HL-60 (cell line): ENCODE measurements around the gene SALL1.

Experiments used
- DNase-seq, 2 experiments: peaks; one replicate each; pipeline ENCODE4 v3.0.0-alpha.2; 2010 to 2020; ENCODE audit warnings: low read depth in 1 of 2, low spot score in 1 of 2
- H3K27ac ChIP-seq: fragments of 250-450 bp; sonication (Bioruptor Pico); replicated peaks from 2 replicates; pipeline ENCODE4 v1.5.1; 2020; ENCODE audit warnings: mild to moderate bottlenecking, moderate library complexity
- H3K27me3 ChIP-seq: fragments of 250-450 bp; sonication (Bioruptor Pico); 2 replicates; pipeline ENCODE4 v1.5.1; 2021; ENCODE audit warnings: mild to moderate bottlenecking, moderate library complexity; ENCODE audit not compliant: insufficient read depth, poor library complexity, severe bottlenecking
- H3K4me3 ChIP-seq: replicated peaks from 2 replicates; pipeline ENCODE4 v1.5.1; 2011; ENCODE audit warnings: mild to moderate bottlenecking, control low read depth, low read length; ENCODE audit not compliant: insufficient read depth
- GABPA ChIP-seq: IDR thresholded peaks from 2 replicates; pipeline ENCODE4 v1.6.1; 2012; ENCODE audit warnings: low read depth
- POLR2AphosphoS5 ChIP-seq: IDR thresholded peaks from 2 replicates; pipeline ENCODE4 v1.6.1; 2012; ENCODE audit warnings: low read depth
- SPI1 ChIP-seq: IDR thresholded peaks from 2 replicates; pipeline ENCODE4 v1.6.1; 2012; ENCODE audit warnings: low read depth, mild to moderate bottlenecking, borderline replicate concordance
- TF ChIP-seq, protein P1 (sequence below): IDR thresholded peaks from 2 replicates; pipeline ENCODE4 v1.6.1; 2012; ENCODE audit warnings: low read depth; ENCODE audit not compliant: insufficient replicate concordance
- TF ChIP-seq, protein P2 (sequence below): IDR thresholded peaks from one replicate; pipeline ENCODE4 v1.5.1; 2011; ENCODE audit warnings: low read length, control low read depth, inconsistent platforms; ENCODE audit not compliant: insufficient read depth

Gene SALL1

DNA sequence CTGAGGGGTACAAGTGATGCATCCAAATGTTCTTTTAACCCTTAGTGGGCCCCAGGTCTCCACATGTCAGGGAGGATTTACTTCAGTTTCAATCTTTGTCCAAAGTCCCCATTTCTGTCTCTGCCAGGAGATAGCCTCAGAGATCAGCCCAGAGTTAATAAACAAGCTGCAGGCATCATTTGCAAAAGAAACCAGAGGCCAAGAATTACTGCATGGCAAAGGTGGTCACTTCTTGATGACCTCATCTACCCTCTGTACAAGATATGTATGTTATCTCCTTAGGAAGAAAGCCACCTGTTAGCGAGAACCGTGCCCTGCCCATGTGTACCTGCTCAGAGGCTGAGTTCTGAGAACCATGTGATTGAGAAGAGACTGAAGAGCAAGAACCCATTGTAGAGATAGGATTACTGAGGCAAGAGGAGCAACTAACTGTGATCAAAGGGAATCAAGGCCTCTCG, 40.3 kb downstream of the SALL1 start:
- Histone ChIP-seq H3K27ac (no peak overlapping the region), H3K27me3 (peaks cover 25% of the 10 kb centered on the region), H3K4me3 (no peak overlapping the region)
- no peak for DNase-seq
- TF ChIP-seq POLR2AphosphoS5 = no peak
- TF ChIP-seq, protein P1, sequence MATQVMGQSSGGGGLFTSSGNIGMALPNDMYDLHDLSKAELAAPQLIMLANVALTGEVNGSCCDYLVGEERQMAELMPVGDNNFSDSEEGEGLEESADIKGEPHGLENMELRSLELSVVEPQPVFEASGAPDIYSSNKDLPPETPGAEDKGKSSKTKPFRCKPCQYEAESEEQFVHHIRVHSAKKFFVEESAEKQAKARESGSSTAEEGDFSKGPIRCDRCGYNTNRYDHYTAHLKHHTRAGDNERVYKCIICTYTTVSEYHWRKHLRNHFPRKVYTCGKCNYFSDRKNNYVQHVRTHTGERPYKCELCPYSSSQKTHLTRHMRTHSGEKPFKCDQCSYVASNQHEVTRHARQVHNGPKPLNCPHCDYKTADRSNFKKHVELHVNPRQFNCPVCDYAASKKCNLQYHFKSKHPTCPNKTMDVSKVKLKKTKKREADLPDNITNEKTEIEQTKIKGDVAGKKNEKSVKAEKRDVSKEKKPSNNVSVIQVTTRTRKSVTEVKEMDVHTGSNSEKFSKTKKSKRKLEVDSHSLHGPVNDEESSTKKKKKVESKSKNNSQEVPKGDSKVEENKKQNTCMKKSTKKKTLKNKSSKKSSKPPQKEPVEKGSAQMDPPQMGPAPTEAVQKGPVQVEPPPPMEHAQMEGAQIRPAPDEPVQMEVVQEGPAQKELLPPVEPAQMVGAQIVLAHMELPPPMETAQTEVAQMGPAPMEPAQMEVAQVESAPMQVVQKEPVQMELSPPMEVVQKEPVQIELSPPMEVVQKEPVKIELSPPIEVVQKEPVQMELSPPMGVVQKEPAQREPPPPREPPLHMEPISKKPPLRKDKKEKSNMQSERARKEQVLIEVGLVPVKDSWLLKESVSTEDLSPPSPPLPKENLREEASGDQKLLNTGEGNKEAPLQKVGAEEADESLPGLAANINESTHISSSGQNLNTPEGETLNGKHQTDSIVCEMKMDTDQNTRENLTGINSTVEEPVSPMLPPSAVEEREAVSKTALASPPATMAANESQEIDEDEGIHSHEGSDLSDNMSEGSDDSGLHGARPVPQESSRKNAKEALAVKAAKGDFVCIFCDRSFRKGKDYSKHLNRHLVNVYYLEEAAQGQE = no peak
- TF ChIP-seq, protein P2, sequence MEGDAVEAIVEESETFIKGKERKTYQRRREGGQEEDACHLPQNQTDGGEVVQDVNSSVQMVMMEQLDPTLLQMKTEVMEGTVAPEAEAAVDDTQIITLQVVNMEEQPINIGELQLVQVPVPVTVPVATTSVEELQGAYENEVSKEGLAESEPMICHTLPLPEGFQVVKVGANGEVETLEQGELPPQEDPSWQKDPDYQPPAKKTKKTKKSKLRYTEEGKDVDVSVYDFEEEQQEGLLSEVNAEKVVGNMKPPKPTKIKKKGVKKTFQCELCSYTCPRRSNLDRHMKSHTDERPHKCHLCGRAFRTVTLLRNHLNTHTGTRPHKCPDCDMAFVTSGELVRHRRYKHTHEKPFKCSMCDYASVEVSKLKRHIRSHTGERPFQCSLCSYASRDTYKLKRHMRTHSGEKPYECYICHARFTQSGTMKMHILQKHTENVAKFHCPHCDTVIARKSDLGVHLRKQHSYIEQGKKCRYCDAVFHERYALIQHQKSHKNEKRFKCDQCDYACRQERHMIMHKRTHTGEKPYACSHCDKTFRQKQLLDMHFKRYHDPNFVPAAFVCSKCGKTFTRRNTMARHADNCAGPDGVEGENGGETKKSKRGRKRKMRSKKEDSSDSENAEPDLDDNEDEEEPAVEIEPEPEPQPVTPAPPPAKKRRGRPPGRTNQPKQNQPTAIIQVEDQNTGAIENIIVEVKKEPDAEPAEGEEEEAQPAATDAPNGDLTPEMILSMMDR = no peak
- no peak for TF ChIP-seq GABPA
- no peak for TF ChIP-seq SPI1

DNA sequence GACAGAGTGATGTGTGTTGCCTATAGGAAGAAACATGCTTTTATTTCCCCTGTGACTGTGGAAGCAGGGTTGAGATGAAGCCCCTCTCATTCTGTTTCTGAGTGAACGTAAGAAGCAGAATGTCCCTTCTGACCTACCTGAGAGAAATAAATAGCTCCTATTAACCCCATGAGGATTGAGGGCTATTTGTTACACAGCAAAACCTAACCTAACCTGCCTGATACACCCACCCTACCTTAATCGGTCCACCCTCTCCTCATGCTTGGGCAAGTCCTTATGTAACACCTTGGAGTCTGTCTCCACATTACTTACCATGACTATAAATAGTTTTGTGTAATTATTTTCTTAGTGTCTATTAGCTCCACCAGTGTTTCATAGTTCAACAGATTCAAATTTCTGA, 41.9 kb downstream of the SALL1 start:
- peaks cover 16% of the 10 kb centered on the region for H3K27me3 ChIP-seq
- DNase-seq = no peak
- no peak overlapping the region for H3K4me3 ChIP-seq
- no peak overlapping the region for H3K27ac ChIP-seq
- TF ChIP-seq GABPA (no peak), POLR2AphosphoS5 (no peak), SPI1 (no peak)
- TF ChIP-seq, protein P1 = no peak
- TF ChIP-seq, protein P2 = no peak

DNA sequence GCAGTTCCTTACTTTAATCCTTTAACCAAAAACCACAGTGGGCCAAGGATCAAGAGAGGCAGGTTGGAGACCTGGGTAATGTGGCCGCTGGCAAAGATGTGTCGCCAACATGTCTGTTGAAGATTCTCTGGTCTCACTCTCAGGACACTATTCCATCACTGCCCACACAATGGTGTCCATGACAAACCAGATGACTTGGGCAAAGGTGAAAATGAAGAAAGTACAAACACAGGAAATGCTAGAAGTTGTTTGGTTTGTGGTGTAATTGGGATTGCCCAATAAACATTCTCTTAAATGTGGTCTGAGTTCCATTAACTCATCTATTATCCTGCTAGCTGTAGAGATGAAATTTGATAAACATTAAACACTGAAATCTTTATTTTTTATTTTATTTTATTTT, 43.3 kb downstream of the SALL1 start:
- Histone ChIP-seq H3K27ac (no peak overlapping the region), H3K27me3 (peaks cover 11% of the 10 kb centered on the region), H3K4me3 (no peak overlapping the region)
- no peak for TF ChIP-seq POLR2AphosphoS5
- TF ChIP-seq SPI1 = no peak
- no peak for TF ChIP-seq GABPA
- TF ChIP-seq, protein P2 = no peak
- TF ChIP-seq, protein P1 = no peak
- no peak for DNase-seq
